ENCODE measurements around the gene PAQR8. TPM values are rescaled to one million over a fixed set of nuclear protein-coding genes. Genes with fewer than 3 reads are reported as not detected.

Gene PAQR8
- total and polyA plus RNA-seq, 2 of the 13 experiments (the other 11 are each of a cell fraction or from before 2014, with no cell fraction given) = 37.7 to 50.7 TPM

- TF ChIP-seq HMGXB4 (CRISPR knock-in tag; IDR thresholded peaks at IDR 0.05; ENCODE audit: borderline replicate concordance in 1 of 2, low read depth in 1 of 2) (0 out of 4 replicates have a peak, but pooled peaks of 1 of the 2 experiments have one; percentile 17), NR2C2 (CRISPR knock-in tag; IDR thresholded peaks at IDR 0.05; ENCODE audit: borderline replicate concordance) (no peak), ETV5 (CRISPR knock-in tag; IDR thresholded peaks at IDR 0.05; ENCODE audit: borderline replicate concordance) (peak; percentile 65; the same call in 1 of the 2 replicates), ZNF609 (CRISPR knock-in tag; IDR thresholded peaks at IDR 0.05; ENCODE audit: borderline replicate concordance) (no peak), RCOR2 (CRISPR knock-in tag; IDR thresholded peaks at IDR 0.05) (peak; percentile 83; the same call in 1 of the 2 replicates), HNF4A (CRISPR knock-in tag; IDR thresholded peaks at IDR 0.05) (no peak), FOXO1 (CRISPR knock-in tag; IDR thresholded peaks at IDR 0.05) (peak; percentile 32; the same call in 1 of the 2 replicates), ZNF878 (CRISPR knock-in tag; IDR thresholded peaks at IDR 0.05) (peak; percentile 77; the same call in 1 of the 2 replicates), HDAC2 (CRISPR knock-in tag; IDR thresholded peaks at IDR 0.05) (0 out of 2 replicates have a peak, but pooled peaks have one; percentile 13), ZNF800 (CRISPR knock-in tag; IDR thresholded peaks at IDR 0.05) (0 out of 2 replicates have a peak, but pooled peaks have one; percentile 62), PRDM10 (CRISPR knock-in tag; IDR thresholded peaks at IDR 0.05; ENCODE audit: low read depth) (peak; percentile 89)
Observed at GRCh38 chr6:52352239-52353018, 9.5 kb upstream of the PAQR8 start (continued).
